GM23248 (cell line): ENCODE data around the gene ZNF391. TPM values are rescaled to one million over a fixed set of nuclear protein-coding genes. Genes with fewer than 3 reads are reported as not detected.
"Not testable (repeated sequence)": the region's sequence is repeated elsewhere in the genome, so short reads cannot be mapped to it uniquely, and the experiment has no call there.

Experiments
- DNase-seq: peaks from one replicate; pipeline ENCODE4 v3.0.0-alpha.2; 2015
- H2AFZ ChIP-seq: fragments of 200-600 bp; sonication (generic); 2 replicates; pipeline ENCODE4 v1.6.1; 2016; ENCODE audit warnings: antibody characterized with exemption
- H3F3A ChIP-seq: fragments of 200-600 bp; sonication (generic); 2 replicates; pipeline ENCODE4 v1.6.1; 2016; ENCODE audit warnings: mild to moderate bottlenecking, antibody characterized with exemption, mixed run types; ENCODE audit not compliant: insufficient read depth
- H3K27ac ChIP-seq: fragments of 200-600 bp; sonication (generic); 2 replicates; pipeline ENCODE4 v1.5.1; 2016; ENCODE audit warnings: mild to moderate bottlenecking
- H3K27me3 ChIP-seq: fragments of 200-600 bp; sonication (generic); replicated peaks from 2 replicates; pipeline ENCODE4 v1.6.1; 2016; ENCODE audit warnings: mild to moderate bottlenecking; ENCODE audit not compliant: insufficient read depth
- H3K36me3 ChIP-seq: fragments of 200-600 bp; sonication (generic); 2 replicates; pipeline ENCODE4 v1.6.1; 2016; ENCODE audit warnings: low read depth, mild to moderate bottlenecking
- H3K4me1 ChIP-seq: fragments of 200-600 bp; sonication (generic); 2 replicates; pipeline ENCODE4 v1.6.1; 2016; ENCODE audit warnings: mild to moderate bottlenecking; ENCODE audit not compliant: insufficient read depth
- H3K4me2 ChIP-seq: fragments of 200-600 bp; sonication (generic); one replicate; pipeline ENCODE4 v1.6.1; 2016; ENCODE audit warnings: mild to moderate bottlenecking; ENCODE audit not compliant: unreplicated experiment
- H3K4me3 ChIP-seq: fragments of 200-600 bp; sonication (generic); 2 replicates; pipeline ENCODE4 v1.5.1; 2016; ENCODE audit warnings: mild to moderate bottlenecking
- H3K79me2 ChIP-seq: fragments of 200-600 bp; sonication (generic); 2 replicates; pipeline ENCODE4 v1.6.1; 2016; ENCODE audit warnings: mild to moderate bottlenecking; ENCODE audit not compliant: insufficient read depth
- H3K9ac ChIP-seq: fragments of 200-600 bp; sonication (generic); 2 replicates; pipeline ENCODE4 v1.6.1; 2016; ENCODE audit warnings: mild to moderate bottlenecking
- H3K9me2 ChIP-seq: fragments of 200-600 bp; sonication (generic); 2 replicates; pipeline ENCODE4 v1.6.1; 2016; ENCODE audit warnings: mixed run types, mild to moderate bottlenecking, moderate library complexity; ENCODE audit not compliant: insufficient read depth
- H3K9me3 ChIP-seq: fragments of 200-600 bp; sonication (generic); one replicate; pipeline ENCODE4 v1.6.1; 2017; ENCODE audit warnings: low read depth
- H4K20me1 ChIP-seq: fragments of 200-600 bp; sonication (generic); 2 replicates; pipeline ENCODE4 v1.6.0; 2016; ENCODE audit not compliant: insufficient read depth
- EZH2 ChIP-seq: fragments of 200-600 bp; sonication (generic); IDR thresholded peaks from 2 replicates; pipeline ENCODE4 v1.6.1; 2018; ENCODE audit warnings: antibody characterized with exemption, mild to moderate bottlenecking; ENCODE audit not compliant: insufficient read depth, poor library complexity, severe bottlenecking
- EZH2phosphoT487 ChIP-seq: fragments of 200-600 bp; sonication (generic); IDR thresholded peaks from 2 replicates; pipeline ENCODE4 v1.6.1; 2018; ENCODE audit warnings: antibody characterized with exemption, moderate library complexity, mild to moderate bottlenecking, low read depth; ENCODE audit not compliant: insufficient read depth
- WGBS, 2 experiments: methylation state at CpG; one replicate each; pipeline ENCODE4 v1.1.6; 2015 to 2017; ENCODE audit warnings: low lambda C conversion rate in 2 of 2, low coverage in 1 of 2; ENCODE audit errors: missing lambda C conversion rate in 2 of 2; 5-methylcytosine and 5-hydroxymethylcytosine counted together
- in situ Hi-C: fragments of 300-500 bp; cut with MboI; formaldehyde crosslinking; loops from 2 replicates; pipeline ENCODE4 v1.15.0; 2020
- polyA plus RNA-seq: library from polyadenylated mRNA; unstranded; fragments of >200 nt; fragmentation: Nextera tagmentation; extraction: Ambion mirVana; gene quantifications from 2 replicates; pipeline ENCODE4 v1.2.1, GENCODE V29; 2016
- total RNA-seq: library from RNA; depleted of rRNA; stranded (reverse); fragments of >200 nt; shearing (Covaris generic); gene quantifications from 2 replicates; pipeline ENCODE4 v1.2.3, GENCODE V29; 2014

The ZNF391 gene
- total and polyA plus RNA-seq, 2 experiments from 2014 or later: 1.4 to 2.3 TPM

DNA sequence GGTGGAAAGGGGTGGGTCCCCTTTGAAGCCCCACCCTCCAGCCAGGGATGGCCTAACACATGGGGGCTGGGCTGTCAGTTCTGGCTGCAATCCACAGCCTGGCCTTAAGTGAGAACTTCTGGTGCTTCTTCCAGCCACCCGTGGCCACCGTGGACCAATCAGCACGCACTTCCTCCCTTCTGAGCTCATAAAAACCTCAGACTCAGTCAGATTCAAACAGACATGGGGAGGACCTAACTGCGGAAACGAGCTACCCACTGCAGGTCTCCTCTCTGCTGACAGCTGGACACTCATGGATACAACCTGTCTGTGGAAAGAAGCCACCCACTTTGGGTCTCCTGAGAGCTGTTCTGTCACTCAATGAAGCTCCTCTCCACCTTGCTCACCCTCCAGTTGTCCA lies 20.4 kb upstream of the ZNF391 start:
- TF ChIP-seq EZH2 (no peak), EZH2phosphoT487 (no peak)
- Histone ChIP-seq H2AFZ (no peak overlapping the region), H3K9me2 (no peaks in the 10 kb centered on the region), H3K4me1 (no peaks in the 10 kb centered on the region), H3K27ac (no peak overlapping the region), H3K9me3 (no peaks in the 10 kb centered on the region), H3K79me2 (no peaks in the 10 kb centered on the region), H3K9ac (no peak overlapping the region), H3K4me2 (no peak overlapping the region), H3K4me3 (no peak overlapping the region), H3K36me3 (no peaks in the 10 kb centered on the region), H3F3A (no peaks in the 10 kb centered on the region), H3K27me3 (no peaks in the 10 kb centered on the region), H4K20me1 (no peaks in the 10 kb centered on the region)
- in situ Hi-C loops: no loop called here
- DNase-seq: no peak
- WGBS, 2 experiments: 34 to 37% methylated on average over 5 of the region's 5 CpGs

DNA sequence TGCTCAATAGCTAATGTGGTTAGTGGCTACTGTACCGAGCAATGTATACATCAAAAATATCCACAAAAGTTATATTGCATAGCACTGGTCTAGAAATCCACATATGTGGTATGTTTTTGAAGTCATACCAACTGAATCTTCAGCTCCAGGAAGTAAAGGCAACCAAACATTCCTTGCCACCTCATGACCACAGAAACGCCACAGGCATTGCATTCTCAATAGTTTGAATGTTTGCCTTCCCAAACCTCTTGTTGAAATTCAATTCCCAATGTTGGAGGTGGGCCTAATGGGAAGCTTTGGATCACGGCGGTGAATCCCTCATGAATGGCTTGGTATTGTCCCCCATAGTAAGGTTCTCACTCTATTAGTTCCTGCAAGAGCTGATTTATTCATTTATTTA lies 18.2 kb upstream of the ZNF391 start:
- no peak for DNase-seq
- H3F3A ChIP-seq: no peaks in the 10 kb centered on the region
- H3K4me1 ChIP-seq: 0 out of 2 replicates have a peak, but pooled peaks cover 3% of the 10 kb centered on the region
- H3K36me3 ChIP-seq: no peaks in the 10 kb centered on the region
- WGBS, 2 experiments: 57 to 59% methylated on average over 4 of the region's 4 CpGs
- H3K9me2 ChIP-seq: no peaks in the 10 kb centered on the region
- H2AFZ ChIP-seq: no peak overlapping the region
- no peaks in the 10 kb centered on the region for H3K27me3 ChIP-seq
- H3K9ac ChIP-seq: no peak overlapping the region
- no peaks in the 10 kb centered on the region for H4K20me1 ChIP-seq
- in situ Hi-C loops: no loop called here
- TF ChIP-seq EZH2: no peak
- no peak for TF ChIP-seq EZH2phosphoT487
- H3K4me3 ChIP-seq: no peak overlapping the region
- no peak overlapping the region for H3K4me2 ChIP-seq
- H3K79me2 ChIP-seq: no peaks in the 10 kb centered on the region
- no peaks in the 10 kb centered on the region for H3K9me3 ChIP-seq
- H3K27ac ChIP-seq: no peak overlapping the region

GRCh38 chr6:27374824-27375612 lies 13.5 kb upstream of the ZNF391 start:
- Histone ChIP-seq H4K20me1 (no peaks in the 10 kb centered on the region), H3K9ac (peak overlapping the region; percentile 39; the same call in 1 of the 2 replicates), H3K79me2 (no peaks in the 10 kb centered on the region), H3K9me2 (no peaks in the 10 kb centered on the region), H3K36me3 (no peaks in the 10 kb centered on the region), H3K4me3 (peak overlapping the region; percentile 83), H3K4me2 (peak overlapping the region; percentile 89), H3F3A (no peaks in the 10 kb centered on the region), H3K27me3 (no peaks in the 10 kb centered on the region), H3K9me3 (no peaks in the 10 kb centered on the region), H2AFZ (peak overlapping the region; percentile 100), H3K4me1 (0 out of 2 replicates have a peak, but pooled peaks cover 4% of the 10 kb centered on the region), H3K27ac (no peak overlapping the region)
- in situ Hi-C loops: no loop called here
- no peak for TF ChIP-seq EZH2phosphoT487
- TF ChIP-seq EZH2: no peak
- 2 to 3% methylated on average over 31 of the region's 31 CpGs for WGBS, 2 experiments
- DNase-seq: peak; percentile 72

GRCh38 chr6:27375613-27376079 lies 12.9 kb upstream of the ZNF391 start:
- Histone ChIP-seq H3K9ac (peak overlapping the region; percentile 38; the same call in 1 of the 2 replicates), H2AFZ (peak overlapping the region; percentile 100), H3F3A (no peaks in the 10 kb centered on the region), H3K4me1 (0 out of 2 replicates have a peak, but pooled peaks cover 4% of the 10 kb centered on the region), H3K9me2 (no peaks in the 10 kb centered on the region), H4K20me1 (no peaks in the 10 kb centered on the region), H3K36me3 (no peaks in the 10 kb centered on the region), H3K79me2 (no peaks in the 10 kb centered on the region), H3K9me3 (no peaks in the 10 kb centered on the region), H3K4me3 (peak overlapping the region; percentile 83), H3K4me2 (peak overlapping the region; percentile 89), H3K27me3 (no peaks in the 10 kb centered on the region), H3K27ac (no peak overlapping the region)
- peak; percentile 35 for DNase-seq
- 14% methylated on average over 7 of the region's 7 CpGs for WGBS, 2 experiments
- TF ChIP-seq EZH2 (no peak), EZH2phosphoT487 (no peak)
- in situ Hi-C loops: no loop called here

DNA sequence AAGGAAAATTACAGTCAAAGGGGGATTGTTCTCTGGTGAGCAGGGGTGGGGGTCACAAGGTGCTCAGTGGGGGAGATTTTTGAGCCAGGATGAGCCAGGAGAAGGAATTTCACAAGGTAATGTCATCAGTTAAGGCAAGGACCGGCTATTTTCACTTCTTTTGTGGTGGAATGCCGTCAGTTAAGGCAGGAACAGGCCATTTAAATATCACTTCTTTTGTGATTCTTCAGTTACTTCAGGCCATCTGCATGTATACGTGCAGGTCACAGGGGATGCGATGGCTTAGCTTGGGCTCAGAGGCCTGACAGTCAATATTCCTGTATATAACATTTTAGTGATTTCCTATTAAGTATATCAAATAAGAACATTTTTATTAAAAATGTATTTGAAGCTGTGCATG lies 10.2 kb upstream of the ZNF391 start:
- H3K79me2 ChIP-seq, H3K4me2 ChIP-seq, H3K4me3 ChIP-seq, H3K36me3 ChIP-seq, H3K4me1 ChIP-seq, in situ Hi-C loops, DNase-seq, H3K9me3 ChIP-seq, H3K27me3 ChIP-seq, H3F3A ChIP-seq, H2AFZ ChIP-seq, H4K20me1 ChIP-seq, H3K9ac ChIP-seq, H3K9me2 ChIP-seq, H3K27ac ChIP-seq: not testable (repeated sequence)
- WGBS, 2 experiments: 25 to 33% methylated on average over 4 of the region's 4 CpGs

GRCh38 chr6:27381001-27381400 lies 7.6 kb upstream of the ZNF391 start:
- H3K27me3 ChIP-seq, H3K36me3 ChIP-seq, in situ Hi-C loops, H3K79me2 ChIP-seq, DNase-seq, H4K20me1 ChIP-seq, H3F3A ChIP-seq, H3K9ac ChIP-seq, H3K27ac ChIP-seq, H3K4me1 ChIP-seq, H3K9me3 ChIP-seq, H3K4me2 ChIP-seq, H3K9me2 ChIP-seq, H3K4me3 ChIP-seq, H2AFZ ChIP-seq: not testable (repeated sequence)
- 82 to 83% methylated on average over 17 to 30 of the region's 30 CpGs for WGBS, 2 experiments
